Osteoblast (primary cell): Measurements from ENCODE around the gene EHD2. TPM values are rescaled to one million over a fixed set of nuclear protein-coding genes. Genes with fewer than 3 reads are reported as not detected.
A peak's percentile ranks its signal among the peaks of the same experiment; 100 is the strongest.

Experiments used
- DNase-seq: peaks from one replicate; pipeline ENCODE4 v3.0.0; 2011; ENCODE audit warnings: low spot score, mixed read lengths; ENCODE audit not compliant: insufficient read length; ENCODE audit errors: missing footprints
- H2AFZ ChIP-seq: 2 replicates; pipeline ENCODE4 v1.6.0; 2011; ENCODE audit warnings: mild to moderate bottlenecking, low read length
- H3K27ac ChIP-seq: 2 replicates; pipeline ENCODE4 v1.5.1; 2011; ENCODE audit warnings: mild to moderate bottlenecking, low read depth, low read length, moderate library complexity
- H3K27me3 ChIP-seq: 2 replicates; pipeline ENCODE4 v1.6.0; 2012; ENCODE audit warnings: mild to moderate bottlenecking, control low read depth, inconsistent platforms, low read length, moderate library complexity; ENCODE audit not compliant: insufficient read depth
- H3K36me3 ChIP-seq: 2 replicates; pipeline ENCODE4 v1.5.1; 2011; ENCODE audit warnings: mild to moderate bottlenecking, low read length, control low read depth, moderate library complexity; ENCODE audit not compliant: insufficient read depth
- H3K4me1 ChIP-seq: 2 replicates; pipeline ENCODE4 v1.5.1; 2011; ENCODE audit warnings: mild to moderate bottlenecking, low read length, control low read depth, moderate library complexity; ENCODE audit not compliant: insufficient read depth
- H3K4me2 ChIP-seq: 2 replicates; pipeline ENCODE4 v1.6.0; 2011; ENCODE audit warnings: mild to moderate bottlenecking, low read length; ENCODE audit not compliant: insufficient read depth
- H3K4me3 ChIP-seq: fragments of 200-600 bp; sonication (generic); 3 replicates; pipeline ENCODE4 v1.5.1; 2012; ENCODE audit warnings: mild to moderate bottlenecking, low read length, inconsistent platforms; ENCODE audit not compliant: insufficient read depth
- H3K79me2 ChIP-seq: 2 replicates; pipeline ENCODE4 v1.6.0; 2012; ENCODE audit warnings: mild to moderate bottlenecking, low read length, control low read depth, inconsistent platforms; ENCODE audit not compliant: insufficient read depth
- H3K9me3 ChIP-seq: 2 replicates; pipeline ENCODE4 v1.5.1; 2011; ENCODE audit warnings: low read depth, low read length, control low read depth
- H4K20me1 ChIP-seq: 2 replicates; pipeline ENCODE4 v1.6.0; 2012; ENCODE audit warnings: mild to moderate bottlenecking, low read length, control low read depth; ENCODE audit not compliant: insufficient read depth
- CTCF ChIP-seq: IDR thresholded peaks from 2 replicates; pipeline ENCODE4 v1.5.1; 2011; ENCODE audit warnings: mild to moderate bottlenecking, low read depth, low read length, moderate library complexity; ENCODE audit errors: extremely low read depth
- total RNA-seq: library from RNA; depleted of rRNA; stranded (reverse); fragments of >200 nt; gene quantifications from 2 replicates; pipeline ENCODE4 v1.2.3, GENCODE V29; 2012

The EHD2 gene
- total RNA-seq, 1 donor, result 144 TPM

- DNase-seq, result peak; percentile 17
- H3K9me3 ChIP-seq, result no peaks in the 10 kb centered on the region
- H3K4me2 ChIP-seq, result no peak overlapping the region
- no peaks in the 10 kb centered on the region for H3K4me1 ChIP-seq
- H3K4me3 ChIP-seq, result no peak overlapping the region
- H4K20me1 ChIP-seq, result peaks cover 8% of the 10 kb centered on the region
- TF ChIP-seq CTCF, result no peak
- no peak overlapping the region for H2AFZ ChIP-seq
- no peaks in the 10 kb centered on the region for H3K79me2 ChIP-seq
- no peak overlapping the region for H3K27ac ChIP-seq
- peaks cover 27% of the 10 kb centered on the region for H3K36me3 ChIP-seq
- H3K27me3 ChIP-seq, result no peaks in the 10 kb centered on the region
These were observed 11.3 kb upstream of the EHD2 start for GRCh38 chr19:47701717-47702552.

- TF ChIP-seq CTCF, result no peak
- Histone ChIP-seq H3K4me1 (no peaks in the 10 kb centered on the region), H2AFZ (no peak overlapping the region), H4K20me1 (peaks cover 8% of the 10 kb centered on the region), H3K4me2 (no peak overlapping the region), H3K4me3 (no peak overlapping the region), H3K9me3 (no peaks in the 10 kb centered on the region), H3K79me2 (no peaks in the 10 kb centered on the region), H3K27me3 (no peaks in the 10 kb centered on the region), H3K27ac (no peak overlapping the region), H3K36me3 (peaks cover 27% of the 10 kb centered on the region)
- DNase-seq, result peak; percentile 76
These were observed 10.6 kb upstream of the EHD2 start for GRCh38 chr19:47702671-47703070.

- H3K79me2 ChIP-seq, result no peaks in the 10 kb centered on the region
- peaks cover 6% of the 10 kb centered on the region for H4K20me1 ChIP-seq
- no peaks in the 10 kb centered on the region for H3K27me3 ChIP-seq
- no peaks in the 10 kb centered on the region for H3K9me3 ChIP-seq
- peaks cover 27% of the 10 kb centered on the region for H3K36me3 ChIP-seq
- no peak for TF ChIP-seq CTCF
- H3K27ac ChIP-seq, result peak overlapping the region; percentile 45
- no peak overlapping the region for H3K4me2 ChIP-seq
- H2AFZ ChIP-seq, result no peak overlapping the region
- peak; percentile 52 for DNase-seq
- H3K4me1 ChIP-seq, result no peaks in the 10 kb centered on the region
- H3K4me3 ChIP-seq, result no peak overlapping the region
These were observed 9.9 kb upstream of the EHD2 start for GRCh38 chr19:47703301-47703700.

GRCh38 chr19:47704024-47704423, 9.2 kb upstream of the EHD2 start:
- peak; percentile 89 for DNase-seq
- H3K36me3 ChIP-seq, result peaks cover 21% of the 10 kb centered on the region
- H2AFZ ChIP-seq, result no peak overlapping the region
- H3K4me1 ChIP-seq, result no peaks in the 10 kb centered on the region
- H3K4me2 ChIP-seq, result no peak overlapping the region
- H4K20me1 ChIP-seq, result peaks cover 2% of the 10 kb centered on the region
- TF ChIP-seq CTCF, result no peak
- H3K4me3 ChIP-seq, result no peak overlapping the region
- H3K27me3 ChIP-seq, result no peaks in the 10 kb centered on the region
- H3K27ac ChIP-seq, result peak overlapping the region; percentile 45
- H3K9me3 ChIP-seq, result no peaks in the 10 kb centered on the region
- no peaks in the 10 kb centered on the region for H3K79me2 ChIP-seq
